LNCaP clone FGC (cell line): Measurements from ENCODE around the gene RAD18.

Experiments
- DNase-seq: peaks from one replicate; pipeline ENCODE4 v3.0.0-alpha.2; 2011; ENCODE audit warnings: low read depth
- H3K4me3 ChIP-seq: 2 replicates; pipeline ENCODE4 v1.5.1; 2011; ENCODE audit warnings: mild to moderate bottlenecking, low read depth, low read length, control low read depth
- TF ChIP-seq, protein P1 (sequence below): IDR thresholded peaks from 2 replicates; pipeline ENCODE4 v1.5.1; 2012; ENCODE audit warnings: mild to moderate bottlenecking; ENCODE audit not compliant: control insufficient read depth, insufficient read depth; ENCODE audit errors: extremely low read depth

The RAD18 gene

DNA sequence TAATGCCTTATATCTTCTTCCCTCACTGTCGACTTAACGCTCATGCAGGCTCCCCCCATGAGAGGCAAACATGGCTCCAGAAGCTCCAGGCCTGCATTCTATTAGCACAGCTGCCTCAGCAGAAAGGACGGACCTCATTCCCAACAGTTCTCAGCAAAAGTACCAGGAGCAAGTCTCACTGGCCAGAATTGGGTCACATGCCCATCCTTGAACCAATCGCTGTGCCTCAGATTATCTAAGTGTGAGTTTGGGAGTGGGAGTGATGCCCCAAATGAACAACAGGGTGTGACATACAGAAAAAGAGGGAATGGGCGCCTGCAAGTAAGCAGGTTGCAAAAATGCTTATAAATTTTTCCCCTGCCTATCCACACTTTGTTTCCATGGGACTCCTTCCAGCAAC, 4.3 kb upstream of the RAD18 start:
- no peak overlapping the region for H3K4me3 ChIP-seq
- TF ChIP-seq, protein P1, sequence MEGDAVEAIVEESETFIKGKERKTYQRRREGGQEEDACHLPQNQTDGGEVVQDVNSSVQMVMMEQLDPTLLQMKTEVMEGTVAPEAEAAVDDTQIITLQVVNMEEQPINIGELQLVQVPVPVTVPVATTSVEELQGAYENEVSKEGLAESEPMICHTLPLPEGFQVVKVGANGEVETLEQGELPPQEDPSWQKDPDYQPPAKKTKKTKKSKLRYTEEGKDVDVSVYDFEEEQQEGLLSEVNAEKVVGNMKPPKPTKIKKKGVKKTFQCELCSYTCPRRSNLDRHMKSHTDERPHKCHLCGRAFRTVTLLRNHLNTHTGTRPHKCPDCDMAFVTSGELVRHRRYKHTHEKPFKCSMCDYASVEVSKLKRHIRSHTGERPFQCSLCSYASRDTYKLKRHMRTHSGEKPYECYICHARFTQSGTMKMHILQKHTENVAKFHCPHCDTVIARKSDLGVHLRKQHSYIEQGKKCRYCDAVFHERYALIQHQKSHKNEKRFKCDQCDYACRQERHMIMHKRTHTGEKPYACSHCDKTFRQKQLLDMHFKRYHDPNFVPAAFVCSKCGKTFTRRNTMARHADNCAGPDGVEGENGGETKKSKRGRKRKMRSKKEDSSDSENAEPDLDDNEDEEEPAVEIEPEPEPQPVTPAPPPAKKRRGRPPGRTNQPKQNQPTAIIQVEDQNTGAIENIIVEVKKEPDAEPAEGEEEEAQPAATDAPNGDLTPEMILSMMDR, result no peak
- DNase-seq, result no peak

DNA sequence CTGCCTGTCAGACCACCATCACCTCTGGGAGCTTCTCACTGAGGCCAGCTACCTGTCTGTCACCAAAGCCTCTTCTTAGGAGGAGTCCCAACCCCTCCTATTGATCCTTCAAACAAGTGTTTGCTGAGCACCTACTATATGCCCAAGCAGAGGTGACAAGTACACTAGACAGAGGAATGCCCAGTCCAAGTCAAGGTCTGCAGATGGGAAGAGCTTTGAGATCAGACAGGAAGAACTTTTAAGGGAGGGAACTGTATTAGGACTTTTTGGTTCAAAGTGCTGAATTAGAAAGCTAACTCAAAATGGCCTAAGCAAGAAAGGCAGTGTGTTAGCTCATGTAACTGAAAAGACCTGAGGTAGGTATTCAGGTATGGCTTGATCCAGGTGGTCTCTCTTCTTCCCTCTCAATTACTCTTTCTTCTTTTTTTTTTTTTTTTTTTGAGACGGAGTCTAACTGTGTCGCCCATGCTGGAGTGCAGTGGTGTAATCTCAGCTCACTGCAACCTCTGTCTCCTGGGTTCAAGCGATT, 3.6 kb upstream of the RAD18 start:
- TF ChIP-seq, protein P1, result no peak
- no peak for DNase-seq
- no peak overlapping the region for H3K4me3 ChIP-seq

DNA sequence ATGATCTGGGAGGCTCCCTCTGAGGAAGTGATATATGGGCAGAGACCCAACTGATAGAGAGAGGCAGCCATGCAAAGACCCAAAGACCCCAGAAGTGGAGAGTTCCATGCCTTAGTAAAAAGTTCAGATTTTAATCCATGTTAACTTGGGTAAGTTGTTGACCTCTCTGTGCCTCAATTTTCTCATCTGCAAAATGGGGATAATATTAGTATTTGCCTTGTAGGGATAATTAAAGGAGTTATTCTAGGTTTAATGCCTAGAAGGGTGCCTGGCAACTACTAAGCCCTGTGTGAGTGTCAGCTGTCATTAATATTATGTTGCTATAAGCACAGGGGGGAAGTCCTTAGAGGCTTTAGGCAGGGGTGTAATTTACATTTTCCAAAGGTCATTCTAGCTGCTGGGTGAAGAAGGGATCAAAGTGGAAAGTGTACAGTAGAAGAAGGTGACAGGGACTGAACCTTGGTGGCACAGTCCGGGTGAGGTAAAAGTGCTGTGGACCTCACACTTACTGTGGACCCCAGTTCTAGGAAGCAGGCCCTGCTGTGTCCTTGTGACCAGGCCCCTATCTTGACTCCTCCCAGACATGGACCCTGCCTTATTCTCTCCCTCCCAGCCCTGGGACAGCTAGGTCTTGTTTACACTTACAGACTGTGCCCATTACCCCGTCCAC, 3.0 kb upstream of the RAD18 start:
- TF ChIP-seq, protein P1, result no peak
- no peak overlapping the region for H3K4me3 ChIP-seq
- DNase-seq, result no peak

DNA sequence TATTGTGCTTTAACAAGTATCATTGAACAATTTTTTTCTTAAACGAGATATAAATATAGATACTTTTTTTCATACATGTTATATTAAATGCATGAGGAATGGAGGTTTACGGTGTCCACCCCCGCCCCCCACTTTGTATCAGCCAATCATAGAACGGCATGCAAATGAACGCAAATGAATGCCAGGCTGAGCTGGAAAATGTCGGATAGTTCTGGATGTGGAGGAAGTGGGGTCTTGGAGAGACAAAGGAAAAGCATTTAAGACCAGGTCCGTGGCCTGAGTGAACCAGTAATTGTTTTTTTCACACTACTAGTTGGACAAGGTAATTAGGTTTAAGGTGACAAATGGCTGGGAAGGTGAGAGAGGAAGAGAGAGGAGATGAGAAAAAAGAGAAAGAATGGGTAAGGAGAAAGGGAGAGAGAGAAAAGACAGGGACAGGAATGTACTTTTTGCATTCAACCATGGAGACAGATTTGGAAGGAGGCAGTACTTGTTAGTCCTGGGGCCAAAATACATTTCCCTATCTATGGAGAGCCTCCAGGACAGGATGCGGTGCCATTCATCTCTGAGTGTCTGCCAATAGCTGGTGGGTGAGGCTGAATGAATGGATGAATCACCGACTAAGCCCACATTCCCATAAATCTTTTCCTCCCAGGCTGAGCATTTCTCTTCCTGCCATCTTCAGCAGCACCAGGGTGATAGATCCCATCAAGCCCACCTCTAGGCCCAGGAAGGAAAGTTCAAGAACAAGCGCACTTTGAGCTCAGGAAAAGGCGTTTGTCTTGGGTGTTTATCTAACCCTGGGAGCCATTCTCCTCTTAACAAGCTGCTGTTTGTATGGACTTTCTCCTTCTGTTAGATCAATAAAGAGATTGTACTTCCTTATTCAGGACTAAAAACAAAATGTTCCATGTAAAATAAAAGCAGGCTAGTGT, 1.4 kb upstream of the RAD18 start:
- no peak for DNase-seq
- no peak overlapping the region for H3K4me3 ChIP-seq
- TF ChIP-seq, protein P1, result no peak

DNA sequence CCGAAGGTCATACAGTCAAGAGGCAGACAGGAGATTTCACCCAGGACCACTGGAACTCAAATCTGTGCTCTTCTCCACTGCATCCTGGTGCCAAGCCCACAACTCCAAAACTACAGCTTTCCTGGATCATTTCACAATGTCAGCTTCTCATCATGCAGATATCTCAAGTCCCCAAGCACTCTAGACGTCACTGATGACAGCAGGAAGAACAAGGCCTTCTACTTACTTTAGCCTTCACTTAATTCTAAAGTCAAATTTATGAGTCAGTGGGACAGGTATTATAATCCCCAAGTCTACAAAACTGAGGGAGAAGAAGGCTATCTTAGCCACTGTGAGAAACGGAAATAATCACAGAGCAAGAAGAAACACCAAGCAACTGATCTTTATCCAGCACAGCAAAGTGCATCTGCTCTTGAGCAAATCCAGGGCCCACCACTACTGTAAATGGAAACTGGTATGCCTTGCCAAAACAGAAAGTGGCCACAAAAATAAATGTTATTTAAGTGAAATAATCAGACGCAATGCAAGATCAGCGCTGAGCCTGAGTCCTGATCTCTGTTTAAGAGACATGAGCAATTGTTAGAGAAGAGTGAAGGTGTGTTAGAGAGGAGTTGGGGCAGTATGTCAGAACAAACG, 928 bp downstream of the RAD18 start:
- DNase-seq, result no peak
- TF ChIP-seq, protein P1, result no peak
- H3K4me3 ChIP-seq, result peak overlapping the region; percentile 84

DNA sequence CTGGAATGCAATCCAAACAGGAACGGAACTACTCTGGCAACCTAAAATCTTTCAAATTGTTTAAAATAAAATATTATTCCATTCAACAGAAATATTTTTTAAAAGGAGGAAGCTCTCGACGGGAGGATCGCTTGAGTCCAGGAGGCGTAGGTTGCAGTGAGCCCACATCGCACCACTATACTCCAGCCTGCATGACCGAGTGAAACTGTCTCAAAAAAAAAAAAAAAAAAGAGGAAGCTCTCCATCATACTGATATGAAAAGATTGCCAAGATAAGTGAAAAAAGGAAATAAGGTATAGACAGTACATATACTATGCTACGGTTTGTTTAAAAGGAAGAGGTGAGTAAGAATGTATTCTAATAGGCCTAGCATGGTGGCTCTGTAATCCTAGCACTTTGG, 3.6 kb downstream of the RAD18 start:
- H3K4me3 ChIP-seq, result no peak overlapping the region
- no peak for DNase-seq
- TF ChIP-seq, protein P1, result no peak
